WERI-Rb-1 (cell line): ENCODE measurements around the gene SRGAP2B.
"Not testable (repeated sequence)": the region's sequence is repeated elsewhere in the genome, so short reads cannot be mapped to it uniquely, and the experiment has no call there.

Source experiments
- DNase-seq: peaks from one replicate; pipeline ENCODE4 v3.0.0-alpha.2; 2020
- H3K27ac ChIP-seq: fragments of 250-450 bp; sonication (Bioruptor Pico); 2 replicates; pipeline ENCODE4 v1.5.1; 2020; ENCODE audit warnings: mild to moderate bottlenecking, moderate library complexity
- H3K27me3 ChIP-seq: fragments of 250-450 bp; sonication (Bioruptor Pico); 2 replicates; pipeline ENCODE4 v1.5.1; 2021; ENCODE audit warnings: mild to moderate bottlenecking, low read depth, moderate library complexity; ENCODE audit not compliant: insufficient read depth, severe bottlenecking
- H3K36me3 ChIP-seq: fragments of 250-450 bp; sonication (Bioruptor Pico); 2 replicates; pipeline ENCODE4 v1.5.1; 2020; ENCODE audit warnings: mild to moderate bottlenecking, moderate library complexity
- H3K4me3 ChIP-seq: 2 replicates; pipeline ENCODE4 v1.5.1; 2011; ENCODE audit warnings: low read depth, mild to moderate bottlenecking, control low read depth, low read length
- H3K9me3 ChIP-seq: fragments of 250-450 bp; sonication (Bioruptor Pico); 2 replicates; pipeline ENCODE4 v1.5.1; 2021; ENCODE audit warnings: mild to moderate bottlenecking, moderate library complexity; ENCODE audit not compliant: severe bottlenecking

Gene SRGAP2B

DNA sequence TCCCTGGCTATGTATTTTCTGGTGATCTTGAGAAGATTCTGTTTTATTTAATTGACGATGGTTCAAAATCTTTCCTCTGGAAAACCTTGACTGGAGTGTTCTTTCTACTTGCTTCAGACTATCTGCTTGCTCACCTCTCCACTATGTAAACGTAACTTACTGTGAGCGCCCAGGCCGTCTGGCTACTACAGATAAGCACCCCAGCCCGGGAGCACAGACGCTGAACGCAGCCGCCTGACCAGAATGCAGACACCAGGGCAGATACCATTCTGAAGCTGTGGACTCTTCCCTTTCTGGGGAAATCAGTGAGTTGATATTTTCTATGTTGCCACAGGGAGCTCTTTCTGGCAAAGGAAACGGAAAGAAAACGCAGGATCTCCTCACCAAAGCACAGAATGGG, 28.6 kb downstream of the SRGAP2B start:
- not testable (repeated sequence) for H3K9me3 ChIP-seq, DNase-seq, H3K27me3 ChIP-seq, H3K27ac ChIP-seq, H3K36me3 ChIP-seq, H3K4me3 ChIP-seq

DNA sequence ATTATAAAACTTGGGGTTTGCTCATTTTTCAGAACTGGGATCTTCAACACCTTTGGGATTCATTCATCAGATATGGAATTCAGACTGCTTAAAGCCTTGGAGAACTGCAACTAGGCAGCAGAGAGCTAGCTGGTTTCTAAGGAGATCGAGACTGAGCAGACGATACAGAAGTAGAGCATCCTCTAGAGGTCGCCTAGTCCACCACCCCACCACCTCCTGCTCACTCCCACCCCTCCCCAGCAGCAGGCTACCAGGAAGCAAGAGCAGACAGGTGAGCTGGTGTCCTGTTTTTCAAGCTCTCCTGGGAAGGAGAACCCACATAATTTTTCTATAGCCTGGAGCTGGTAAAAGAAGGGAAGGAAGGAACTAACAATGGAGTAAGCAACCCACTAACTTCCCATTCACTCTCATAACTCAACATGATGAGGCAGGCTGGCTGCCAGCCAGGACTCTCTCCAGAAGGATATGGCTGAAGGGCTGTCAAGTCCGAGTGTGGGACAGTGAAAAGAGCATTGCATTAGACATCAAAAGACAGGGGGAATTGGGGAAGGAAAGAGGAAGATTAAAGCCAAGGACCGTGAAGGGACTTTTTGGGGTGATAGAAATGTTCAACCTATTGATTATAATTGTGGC, 29.8 kb downstream of the SRGAP2B start:
- H3K4me3 ChIP-seq, H3K36me3 ChIP-seq, H3K9me3 ChIP-seq, H3K27me3 ChIP-seq, H3K27ac ChIP-seq, DNase-seq: not testable (repeated sequence)

DNA sequence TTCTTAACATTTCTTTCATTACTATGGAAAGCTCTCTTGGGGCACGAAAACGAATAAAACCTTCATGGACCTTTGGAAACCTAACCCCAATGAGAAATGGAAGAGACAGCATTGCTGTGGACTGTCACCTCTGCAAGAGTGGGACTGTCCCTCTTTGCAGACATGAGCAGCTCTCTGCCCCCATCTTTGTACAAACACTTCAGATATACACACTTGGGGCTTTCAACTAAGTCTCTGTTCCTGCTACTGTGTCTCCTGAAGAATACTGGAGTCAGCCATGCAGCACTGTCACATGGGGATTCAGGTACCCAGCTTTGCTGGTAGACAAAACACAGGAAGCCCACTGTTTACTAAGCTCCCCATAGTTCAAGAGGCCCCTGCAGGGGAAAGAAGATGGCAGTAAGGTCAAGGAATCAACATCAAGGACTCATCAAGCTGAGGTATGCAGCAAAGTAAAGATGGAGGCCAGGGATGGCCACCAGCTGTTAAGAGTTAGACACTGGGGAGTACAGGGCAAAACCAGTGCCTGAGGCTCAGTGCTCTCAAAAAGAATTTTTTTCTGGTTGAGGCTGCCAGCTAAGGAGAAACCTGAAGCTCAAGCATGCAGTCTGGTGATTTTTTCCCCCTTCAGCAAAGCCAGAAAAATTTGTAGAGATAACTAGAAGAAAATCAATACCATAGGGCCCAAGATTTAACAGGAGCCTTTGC, 31.0 kb downstream of the SRGAP2B start:
- not testable (repeated sequence) for H3K9me3 ChIP-seq, H3K36me3 ChIP-seq, H3K27ac ChIP-seq, H3K4me3 ChIP-seq, DNase-seq, H3K27me3 ChIP-seq

DNA sequence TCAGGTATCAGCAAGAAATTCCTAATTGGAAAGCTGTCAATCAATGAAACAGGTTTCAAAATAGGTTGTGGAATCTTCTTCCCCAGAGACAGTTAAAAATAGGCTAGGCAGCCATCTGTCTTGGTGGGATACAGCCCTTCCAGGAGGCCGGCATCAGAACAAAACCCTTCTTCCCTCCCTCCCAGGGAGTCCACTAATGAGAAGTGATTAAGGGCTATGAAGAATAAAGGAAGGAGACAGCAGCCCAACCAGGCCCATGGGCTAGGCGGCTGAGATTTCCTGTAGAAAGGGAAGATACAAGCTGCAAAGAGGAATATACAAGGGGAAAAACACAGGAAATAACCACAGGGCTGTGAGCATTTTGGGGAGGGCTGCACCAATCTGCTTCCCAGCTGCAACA, 31.8 kb downstream of the SRGAP2B start:
- not testable (repeated sequence) for H3K36me3 ChIP-seq, H3K27ac ChIP-seq, DNase-seq, H3K4me3 ChIP-seq, H3K27me3 ChIP-seq, H3K9me3 ChIP-seq

DNA sequence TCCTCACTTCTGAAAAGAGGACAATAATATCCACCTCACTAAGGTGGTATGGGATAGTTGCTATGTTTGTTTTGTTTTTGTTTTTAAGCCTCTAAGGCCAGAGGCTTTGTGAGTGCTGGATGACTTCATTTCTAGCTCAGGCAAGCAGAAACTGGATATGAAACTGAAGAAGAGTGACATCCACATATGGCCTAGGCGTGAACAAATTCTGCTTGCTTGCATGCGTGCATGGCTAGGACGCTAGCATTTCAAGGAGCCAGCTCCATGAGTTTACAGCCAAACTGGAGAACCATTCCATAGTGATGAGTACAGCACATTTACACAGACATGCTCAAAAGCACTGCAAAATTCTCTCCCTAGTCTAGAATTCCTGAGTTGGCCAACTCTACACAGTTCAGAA, 36.9 kb downstream of the SRGAP2B start:
- not testable (repeated sequence) for H3K36me3 ChIP-seq, H3K27me3 ChIP-seq, H3K9me3 ChIP-seq, H3K4me3 ChIP-seq, DNase-seq, H3K27ac ChIP-seq

DNA sequence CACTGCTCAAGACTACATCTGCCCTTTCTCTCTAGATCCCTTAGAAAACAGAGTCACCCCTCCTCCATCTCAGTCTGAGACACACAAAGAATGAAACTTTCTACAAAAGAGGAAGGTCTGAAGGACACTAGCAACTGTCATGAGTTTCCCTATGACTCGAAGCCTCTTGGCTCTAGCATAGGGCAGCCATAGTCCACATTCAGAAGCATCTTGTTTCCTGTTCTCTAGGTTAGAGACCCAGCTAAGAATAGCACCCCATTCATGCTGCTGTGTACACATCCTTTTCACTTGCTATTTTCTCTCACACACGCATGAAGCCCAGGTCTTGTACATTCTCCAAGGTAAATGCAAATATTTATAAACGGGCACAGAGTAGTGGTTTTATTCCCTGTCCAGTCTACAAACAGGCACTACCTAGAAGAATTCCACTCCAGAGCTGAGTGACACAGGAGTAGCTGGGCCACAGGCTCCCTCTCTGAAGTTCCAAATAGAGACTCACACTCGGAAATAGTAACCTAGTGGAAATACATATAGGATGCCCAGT, 39.8 kb downstream of the SRGAP2B start:
- not testable (repeated sequence) for H3K27ac ChIP-seq, H3K4me3 ChIP-seq, H3K36me3 ChIP-seq, DNase-seq, H3K27me3 ChIP-seq, H3K9me3 ChIP-seq

DNA sequence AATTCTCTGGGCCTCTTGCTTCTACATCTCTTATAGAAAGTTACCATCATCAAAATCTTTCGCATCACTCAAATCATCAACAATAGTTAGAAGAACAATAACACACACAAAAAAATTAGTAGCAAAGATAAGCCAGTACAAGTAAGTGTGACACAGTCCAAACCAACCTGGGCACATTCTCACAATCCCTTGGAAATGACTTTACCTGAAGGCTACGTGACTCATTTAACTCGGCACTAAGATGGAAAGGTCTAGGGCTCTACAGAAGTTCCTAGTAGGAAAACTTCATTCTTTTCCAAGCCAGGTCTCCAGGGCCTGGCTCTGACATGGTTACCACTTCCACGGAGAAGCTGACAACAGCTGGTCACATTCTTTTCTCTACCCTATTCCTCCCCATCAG, 41.7 kb downstream of the SRGAP2B start:
- not testable (repeated sequence) for H3K27ac ChIP-seq, H3K36me3 ChIP-seq, H3K27me3 ChIP-seq, H3K4me3 ChIP-seq, DNase-seq, H3K9me3 ChIP-seq

DNA sequence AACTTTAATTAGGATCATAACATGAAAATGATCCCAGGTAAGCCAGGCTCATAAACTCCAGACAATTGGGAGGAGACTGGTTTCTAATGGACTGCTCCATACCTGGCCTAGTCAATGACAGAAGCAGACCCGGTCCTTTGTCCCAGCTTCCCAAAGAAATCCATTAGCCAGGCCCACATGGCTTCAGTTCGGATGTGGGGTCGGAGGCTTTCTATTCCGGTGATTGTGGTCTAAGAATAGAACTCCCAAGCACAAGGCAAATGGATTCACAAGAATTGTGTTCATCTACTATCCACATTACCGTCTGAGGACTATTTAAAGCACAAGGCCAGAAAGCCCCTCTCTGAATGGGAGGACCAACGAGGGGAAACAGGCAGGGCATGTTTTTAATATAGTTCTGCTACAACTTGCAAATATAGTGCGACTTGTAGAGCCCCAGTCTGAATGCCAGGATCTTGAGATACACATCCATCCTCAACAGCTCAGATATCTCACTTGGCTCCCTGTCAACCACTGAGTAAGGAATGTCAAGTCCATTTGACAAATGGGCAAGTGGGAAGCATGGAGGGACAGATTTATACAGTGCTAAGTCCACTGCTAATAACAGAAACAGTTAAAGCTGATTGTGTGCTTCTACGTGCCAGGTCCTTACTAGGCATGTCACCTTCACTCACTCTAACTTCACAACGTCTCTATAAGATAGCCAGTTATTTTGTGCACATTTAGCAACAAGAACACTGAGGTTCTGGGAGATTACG, 42.9 kb downstream of the SRGAP2B start:
- not testable (repeated sequence) for DNase-seq, H3K4me3 ChIP-seq, H3K27me3 ChIP-seq, H3K27ac ChIP-seq, H3K36me3 ChIP-seq, H3K9me3 ChIP-seq

DNA sequence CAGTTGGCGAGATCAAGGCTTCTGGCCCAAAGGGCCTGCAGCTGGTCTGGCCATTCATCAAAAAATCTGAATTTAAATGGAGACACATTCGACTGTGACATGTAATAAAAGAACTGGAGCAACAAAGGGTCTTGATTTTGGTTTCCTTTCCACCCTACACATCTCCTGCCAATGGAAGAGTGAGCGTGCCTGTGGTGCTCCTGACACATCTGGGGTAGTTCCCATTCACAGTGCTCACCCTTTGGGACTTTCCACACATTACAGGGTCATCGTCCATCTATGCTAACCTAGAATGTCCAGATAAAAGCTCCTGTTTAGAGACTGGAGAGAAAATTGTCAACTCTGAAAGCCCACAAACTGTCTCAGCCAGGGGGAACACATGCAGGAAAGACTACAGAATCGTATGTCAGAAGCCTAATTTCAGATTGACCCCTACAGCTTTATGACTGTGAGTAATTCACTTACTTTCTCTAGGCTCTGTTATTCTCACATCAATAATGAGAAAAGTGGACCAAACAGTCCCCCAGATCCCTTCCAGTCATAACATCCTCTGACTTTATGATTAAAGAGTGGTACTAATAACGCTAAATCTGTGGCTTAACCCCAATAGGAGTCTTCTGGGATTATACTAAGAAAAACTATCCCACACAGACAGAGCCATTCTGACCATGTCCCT, 46.8 kb downstream of the SRGAP2B start:
- H3K4me3 ChIP-seq, H3K27ac ChIP-seq, DNase-seq, H3K27me3 ChIP-seq, H3K9me3 ChIP-seq, H3K36me3 ChIP-seq: not testable (repeated sequence)

DNA sequence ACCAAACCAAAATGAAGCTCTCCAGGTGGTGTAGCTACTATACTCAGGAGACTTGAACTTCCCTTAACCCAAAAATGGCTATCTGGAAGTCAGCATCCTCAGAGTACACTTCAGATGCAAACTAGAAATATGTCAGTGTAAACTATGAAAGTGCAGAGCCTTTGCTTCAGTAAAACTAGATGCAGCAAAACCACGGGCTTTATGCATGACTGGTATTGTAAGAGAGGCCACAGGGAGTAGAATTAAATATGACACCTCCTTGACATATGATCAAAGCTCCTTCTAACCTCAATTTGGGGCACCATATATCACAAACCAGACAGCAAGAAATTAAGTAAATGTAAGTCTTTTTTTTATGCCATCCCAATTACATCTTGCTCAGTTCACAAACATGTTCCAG, 47.6 kb downstream of the SRGAP2B start:
- not testable (repeated sequence) for H3K27ac ChIP-seq, H3K9me3 ChIP-seq, H3K36me3 ChIP-seq, H3K4me3 ChIP-seq, H3K27me3 ChIP-seq, DNase-seq

DNA sequence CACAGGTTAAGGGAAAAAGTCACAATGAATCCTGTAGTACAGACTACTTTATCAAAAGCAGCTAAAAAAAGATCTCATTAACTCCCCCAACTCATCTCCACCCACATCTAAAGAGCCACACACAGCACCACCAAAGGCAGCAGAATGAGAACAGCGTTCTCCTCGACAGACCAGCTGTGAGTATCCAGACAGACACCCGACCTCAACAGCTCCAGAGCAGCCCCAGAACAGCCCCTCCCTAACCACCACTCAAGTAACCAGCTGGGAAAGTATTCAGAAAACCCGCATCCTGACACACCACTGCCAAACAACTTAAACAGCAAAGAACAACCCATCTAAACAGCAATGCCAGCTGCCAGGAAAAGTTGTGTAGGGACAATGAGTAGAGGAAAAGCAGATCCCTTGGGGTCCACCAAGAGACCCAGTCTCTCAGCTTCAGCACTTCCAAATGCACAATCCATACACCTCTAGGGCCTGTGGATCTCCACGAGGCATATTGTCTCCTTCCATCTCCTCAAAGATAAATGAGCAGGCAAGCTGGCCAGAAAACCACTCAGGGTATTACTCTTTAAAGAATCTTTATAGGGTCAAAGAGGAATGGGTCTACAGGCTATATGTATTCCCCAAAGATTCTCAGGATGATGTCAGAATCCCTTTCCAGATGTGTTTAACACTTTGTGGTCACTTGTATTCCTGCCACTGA, 49.4 kb downstream of the SRGAP2B start:
- not testable (repeated sequence) for H3K27me3 ChIP-seq, H3K9me3 ChIP-seq, DNase-seq, H3K36me3 ChIP-seq, H3K27ac ChIP-seq, H3K4me3 ChIP-seq

DNA sequence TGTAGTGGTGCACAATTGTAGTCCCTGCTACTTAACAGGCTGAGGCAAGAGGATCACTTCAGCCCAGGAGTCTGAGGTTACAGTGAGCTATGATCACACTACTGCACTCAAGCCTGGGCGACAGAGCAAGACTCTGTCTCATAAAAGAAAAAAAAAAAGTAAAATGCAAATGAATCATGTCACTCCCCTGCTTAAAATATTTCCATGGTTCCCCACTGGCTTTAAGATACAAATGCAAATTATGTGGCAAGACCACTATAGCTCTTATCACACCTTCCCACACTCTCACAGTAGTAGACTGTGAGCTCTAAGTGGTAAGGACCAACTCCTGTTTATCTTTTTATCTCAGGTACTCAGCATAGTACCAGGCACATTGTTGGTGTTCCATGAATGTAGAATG, 53.6 kb downstream of the SRGAP2B start:
- not testable (repeated sequence) for H3K27me3 ChIP-seq, DNase-seq

DNA sequence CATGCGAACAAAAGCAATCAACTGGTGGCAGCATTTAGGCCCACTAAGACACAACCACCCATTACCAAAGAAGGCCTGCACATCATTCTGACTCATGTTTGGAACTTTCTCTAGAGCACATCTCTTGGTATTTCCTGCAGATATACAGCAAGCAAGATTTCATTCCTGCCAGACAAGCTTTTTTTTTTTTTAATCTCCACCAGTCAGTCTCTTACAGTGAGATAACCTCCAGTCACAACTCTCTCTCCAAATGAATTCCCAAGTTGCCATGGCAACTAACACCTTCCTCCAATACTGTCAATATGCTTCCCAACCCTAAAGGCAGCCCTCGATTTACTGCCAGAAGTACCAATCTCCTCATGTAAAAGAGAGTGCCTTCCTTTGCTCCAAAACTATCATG, 59.1 kb downstream of the SRGAP2B start:
- DNase-seq, H3K4me3 ChIP-seq, H3K27ac ChIP-seq, H3K36me3 ChIP-seq, H3K27me3 ChIP-seq, H3K9me3 ChIP-seq: not testable (repeated sequence)

More for the DNA sequence above, 53.6 kb downstream of the SRGAP2B start:
- not testable (repeated sequence) for H3K36me3 ChIP-seq, H3K9me3 ChIP-seq, H3K4me3 ChIP-seq, H3K27ac ChIP-seq

DNA sequence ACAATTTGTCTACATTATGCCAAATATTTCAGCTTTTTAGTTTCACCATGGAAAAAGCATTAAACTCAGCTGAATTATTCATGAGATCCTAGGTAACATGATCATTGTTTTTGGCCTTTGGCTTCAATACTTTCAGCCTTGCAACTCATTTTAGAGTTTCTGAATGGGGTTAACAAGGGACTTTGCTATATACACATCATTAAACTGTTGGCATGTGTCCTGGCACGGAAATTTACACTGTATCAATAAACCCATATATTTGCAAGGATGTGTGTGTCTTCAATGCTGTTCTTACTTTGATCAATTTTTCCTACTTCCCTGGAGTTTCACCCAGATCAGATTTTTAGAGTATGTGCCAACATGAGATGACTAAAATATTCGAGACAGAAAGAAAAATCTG, 61.6 kb downstream of the SRGAP2B start:
- not testable (repeated sequence) for DNase-seq, H3K36me3 ChIP-seq, H3K4me3 ChIP-seq, H3K27ac ChIP-seq, H3K9me3 ChIP-seq, H3K27me3 ChIP-seq
